HEK293 (cell line): ENCODE results near the gene CARS1.

ENCODE experiments used
- CTCF ChIA-PET: fragments of 350-600 bp; formaldehyde crosslinking; extraction: SDS; loops from one replicate; lab custom pipeline; 2021; ENCODE audit warnings: antibody characterized with exemption; lab: Yijun Ruan, JAX
- POLR2A ChIA-PET: fragments of 300-600 bp; formaldehyde crosslinking; extraction: SDS; loops from one replicate; lab custom pipeline; 2020; ENCODE audit warnings: antibody characterized with exemption, inconsistent platforms; lab: Yijun Ruan, JAX
- H3K27ac ChIP-seq: fragments of 200-500 bp; sonication (Bioruptor generic); 2 replicates; pipeline ENCODE4 v1.5.1; 2014; ENCODE audit warnings: low read depth, low read length, control low read depth, inconsistent platforms; ENCODE audit errors: extremely low read depth
- H3K36me3 ChIP-seq, 2 experiments: fragments of 200-500 bp in 1 of 2; sonication (Bioruptor generic) in 1 of 2; 1 replicate in 1 of 2; 2 replicates in 1 of 2; pipeline ENCODE4 v1.5.1; 2014 to 2017; ENCODE audit warnings: inconsistent platforms in 2 of 2, low read length in 2 of 2; ENCODE audit not compliant: control insufficient read depth in 2 of 2, insufficient read depth in 1 of 2
- H3K4me1 ChIP-seq: fragments of 200-500 bp; sonication (Bioruptor generic); 2 replicates; pipeline ENCODE4 v1.5.1; 2014; ENCODE audit warnings: mild to moderate bottlenecking, low read length, inconsistent platforms; ENCODE audit not compliant: control insufficient read depth, insufficient read depth
- H3K4me3 ChIP-seq: 2 replicates; pipeline ENCODE4 v1.5.1; 2011; ENCODE audit warnings: low read depth, mild to moderate bottlenecking, control low read depth, low read length, moderate library complexity
- H3K9me3 ChIP-seq: fragments of 200-500 bp; sonication (Bioruptor generic); 2 replicates; pipeline ENCODE4 v1.5.1; 2014; ENCODE audit warnings: low read depth, low read length, inconsistent platforms; ENCODE audit not compliant: control insufficient read depth, insufficient read depth
- BCL11B ChIP-seq: fragments of 450-650 bp; formaldehyde crosslinking; IDR thresholded peaks from 2 replicates; pipeline ENCODE4 v1.5.1; 2016; ENCODE audit warnings: low read depth, missing biosample characterization, missing genetic modification characterization
- KLF9 ChIP-seq: fragments of 450-650 bp; formaldehyde crosslinking; IDR thresholded peaks from 2 replicates; pipeline ENCODE4 v1.5.1; 2016; ENCODE audit warnings: missing biosample characterization, missing genetic modification characterization, low read depth
- MZF1 ChIP-seq: fragments of 450-650 bp; formaldehyde crosslinking; IDR thresholded peaks from 2 replicates; pipeline ENCODE4 v1.5.1; 2017; ENCODE audit warnings: missing biosample characterization, missing genetic modification characterization, borderline replicate concordance
- PRDM1 ChIP-seq: fragments of 450-650 bp; formaldehyde crosslinking; IDR thresholded peaks from 2 replicates; pipeline ENCODE4; 2016; ENCODE audit warnings: missing biosample characterization, missing genetic modification characterization
- SP2 ChIP-seq: fragments of 450-650 bp; formaldehyde crosslinking; IDR thresholded peaks from 2 replicates; pipeline ENCODE4 v1.5.1; 2016; ENCODE audit warnings: missing biosample characterization, missing genetic modification characterization
- TRIM28 ChIP-seq: IDR thresholded peaks from 2 replicates; pipeline ENCODE4 v1.6.1; 2011; ENCODE audit warnings: low read length, control low read depth, borderline replicate concordance
- ZBTB48 ChIP-seq: fragments of 450-650 bp; formaldehyde crosslinking; IDR thresholded peaks from 2 replicates; pipeline ENCODE4 v1.5.1; 2016; ENCODE audit warnings: missing biosample characterization, missing genetic modification characterization
- ZEB2 ChIP-seq: fragments of 450-650 bp; formaldehyde crosslinking; IDR thresholded peaks from 2 replicates; pipeline ENCODE4 v1.5.1; 2016; ENCODE audit warnings: missing biosample characterization, missing genetic modification characterization
- ZNF157 ChIP-seq: fragments of 450-650 bp; formaldehyde crosslinking; IDR thresholded peaks from 2 replicates; pipeline ENCODE4 v1.5.1; 2016; ENCODE audit warnings: missing biosample characterization, missing genetic modification characterization
- ZNF19 ChIP-seq: fragments of 450-650 bp; formaldehyde crosslinking; IDR thresholded peaks from 2 replicates; pipeline ENCODE4; 2016; ENCODE audit warnings: missing biosample characterization, missing genetic modification characterization, low read depth
- ZNF2 ChIP-seq: fragments of 450-650 bp; formaldehyde crosslinking; IDR thresholded peaks from 2 replicates; pipeline ENCODE4 v1.5.1; 2016; ENCODE audit warnings: missing biosample characterization, missing genetic modification characterization
- ZNF221 ChIP-seq: fragments of 450-650 bp; formaldehyde crosslinking; IDR thresholded peaks from 2 replicates; pipeline ENCODE4 v1.5.1; 2017; ENCODE audit warnings: missing biosample characterization, missing genetic modification characterization, borderline replicate concordance
- ZNF514 ChIP-seq: fragments of 450-650 bp; formaldehyde crosslinking; IDR thresholded peaks from 2 replicates; pipeline ENCODE4 v1.5.1; 2016; ENCODE audit warnings: missing biosample characterization, missing genetic modification characterization
- ZNF530 ChIP-seq: fragments of 450-650 bp; formaldehyde crosslinking; IDR thresholded peaks from 2 replicates; pipeline ENCODE4 v1.5.1; 2016; ENCODE audit warnings: low read depth, missing biosample characterization, missing genetic modification characterization
- ZNF600 ChIP-seq: fragments of 450-650 bp; formaldehyde crosslinking; IDR thresholded peaks from 2 replicates; pipeline ENCODE4 v1.5.1; 2016; ENCODE audit warnings: missing biosample characterization, missing genetic modification characterization
- ZNF610 ChIP-seq: fragments of 450-650 bp; formaldehyde crosslinking; IDR thresholded peaks from 2 replicates; pipeline ENCODE4 v1.5.1; 2016; ENCODE audit warnings: missing biosample characterization, missing genetic modification characterization, borderline replicate concordance
- ZNF658 ChIP-seq: fragments of 450-650 bp; formaldehyde crosslinking; IDR thresholded peaks from 2 replicates; pipeline ENCODE4; 2016; ENCODE audit warnings: missing biosample characterization, missing genetic modification characterization
- ZNF660 ChIP-seq: fragments of 450-650 bp; IDR thresholded peaks from 2 replicates; pipeline ENCODE4 v1.5.1; 2018; ENCODE audit warnings: missing biosample characterization, mild to moderate bottlenecking, missing genetic modification characterization
- TF ChIP-seq, protein P1 (sequence below): fragments of 450-650 bp; formaldehyde crosslinking; IDR thresholded peaks from 2 replicates; pipeline ENCODE4 v1.5.1; 2016; ENCODE audit warnings: missing biosample characterization, missing genetic modification characterization
- TF ChIP-seq, protein P2 (sequence below): fragments of 450-650 bp; formaldehyde crosslinking; IDR thresholded peaks from 2 replicates; pipeline ENCODE4 v1.5.1; 2016; ENCODE audit warnings: missing biosample characterization, missing genetic modification characterization
- TF ChIP-seq, protein P3 (sequence below): fragments of 450-650 bp; formaldehyde crosslinking; IDR thresholded peaks from 2 replicates; pipeline ENCODE4 v1.5.1; 2017; ENCODE audit warnings: missing biosample characterization, missing genetic modification characterization
- TF ChIP-seq, protein P4 (sequence below): fragments of 450-650 bp; formaldehyde crosslinking; IDR thresholded peaks from 2 replicates; pipeline ENCODE4 v1.5.1; 2016; ENCODE audit warnings: missing biosample characterization, missing genetic modification characterization
- TF ChIP-seq, protein P5 (sequence below): fragments of 450-650 bp; formaldehyde crosslinking; IDR thresholded peaks from 2 replicates; pipeline ENCODE4 v1.5.1; 2016; ENCODE audit warnings: missing biosample characterization, missing genetic modification characterization

The CARS1 gene

DNA sequence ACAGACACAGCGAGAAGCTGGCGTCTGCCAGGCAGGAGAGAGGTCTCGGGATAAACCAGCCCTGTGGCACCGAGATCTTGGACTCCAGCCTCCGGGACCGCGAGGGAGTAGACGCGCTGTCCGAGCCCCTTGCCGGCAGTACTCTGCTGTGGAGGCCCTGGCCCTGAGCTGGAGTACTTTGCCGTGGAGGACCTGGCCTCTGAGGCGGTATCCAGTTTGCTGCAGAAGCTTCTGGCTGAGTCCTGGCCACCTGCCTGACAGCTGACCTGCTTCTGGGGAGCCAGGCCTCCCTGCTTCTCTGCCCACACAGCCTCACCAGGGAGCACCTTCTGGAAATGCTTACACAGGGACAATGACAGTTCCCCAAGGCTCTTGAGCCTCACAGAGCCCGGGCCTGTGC lies 31.6 kb upstream of the CARS1 start (continued):
- TF ChIP-seq ZBTB48 (tag by site-specific recombination): no peak
- TF ChIP-seq PRDM1 (tag by site-specific recombination): no peak
- no peak for TF ChIP-seq ZNF530 (tag by site-specific recombination)
- TF ChIP-seq ZNF600 (tag by site-specific recombination): no peak
- TF ChIP-seq ZNF514 (tag by site-specific recombination): no peak

DNA sequence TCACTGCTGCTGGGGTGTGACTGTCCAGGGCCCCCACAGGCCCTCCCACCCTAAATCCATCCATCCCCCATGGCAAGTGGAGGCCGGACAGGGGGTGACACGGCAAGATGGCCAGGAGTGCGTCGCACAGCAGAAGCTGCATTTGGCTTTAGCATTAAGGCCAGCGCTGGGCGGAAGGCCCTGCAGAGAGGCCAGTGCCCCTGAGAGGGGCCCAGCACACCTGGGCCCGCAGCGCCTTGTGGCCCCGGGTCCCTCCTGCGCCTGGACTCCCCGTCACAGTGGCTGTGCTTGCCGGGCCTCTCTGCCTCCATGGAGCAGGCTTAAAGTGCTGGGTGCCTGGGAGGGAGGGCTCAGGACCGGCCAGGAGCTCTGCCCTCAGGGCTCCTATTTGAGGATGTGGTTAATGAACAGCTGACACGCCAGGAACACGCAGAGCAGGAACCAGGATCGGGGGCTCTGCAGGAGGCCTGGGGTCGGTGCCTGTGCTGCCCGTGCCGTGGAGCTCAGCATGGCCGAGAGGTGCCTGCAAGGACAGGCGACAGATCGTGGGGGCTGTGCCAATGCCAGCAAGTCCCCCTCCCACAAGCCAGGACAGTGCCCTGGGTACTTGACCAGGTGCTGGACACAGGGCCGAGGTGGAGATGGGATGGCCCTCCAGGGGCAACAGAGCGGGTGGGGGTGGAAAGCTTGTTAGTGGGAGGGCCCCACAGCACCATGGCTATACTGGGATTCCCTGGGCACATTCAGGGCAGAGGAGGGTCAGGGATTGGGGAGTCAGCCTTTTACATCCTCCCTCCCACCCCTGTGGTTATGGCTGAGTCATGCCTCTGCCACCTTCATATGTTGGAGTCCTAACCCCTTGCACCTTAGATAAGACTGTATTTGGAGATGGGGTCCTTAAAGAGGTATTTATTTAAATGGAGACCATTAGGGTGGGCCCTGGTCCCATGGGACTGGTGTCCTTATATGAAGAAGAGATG lies 30.9 kb upstream of the CARS1 start:
- Histone ChIP-seq H3K4me3 (no peak overlapping the region), H3K27ac (no peak overlapping the region), H3K36me3 (peaks cover 0 to 7% of the 10 kb centered on the region in 2 experiments; a peak in 1 of 3 replicates), H3K9me3 (no peaks in the 10 kb centered on the region), H3K4me1 (no peaks in the 10 kb centered on the region)
- ChIA-PET CTCF (interaction anchor here (0.7 to 7.3 kb wide), 6 partner anchors 12 to 158 kb away, joined by 3 to 144 read pairs (median 4); no protein-coding TSS in a partner anchor), POLR2A (no interaction called here)
- TF ChIP-seq ZNF19 (tag by site-specific recombination) (no peak), ZNF600 (tag by site-specific recombination) (no peak), BCL11B (no peak), ZNF610 (no peak), MZF1 (tag by site-specific recombination) (no peak), ZNF514 (tag by site-specific recombination) (no peak), ZNF660 (tag by site-specific recombination) (no peak), ZNF658 (tag by site-specific recombination) (no peak), ZNF221 (tag by site-specific recombination) (no peak), SP2 (tag by site-specific recombination) (no peak), TRIM28 (no peak), ZNF2 (tag by site-specific recombination) (no peak), KLF9 (tag by site-specific recombination) (no peak), ZEB2 (tag by site-specific recombination) (no peak), ZNF157 (tag by site-specific recombination) (no peak)
- TF ChIP-seq, protein P1, sequence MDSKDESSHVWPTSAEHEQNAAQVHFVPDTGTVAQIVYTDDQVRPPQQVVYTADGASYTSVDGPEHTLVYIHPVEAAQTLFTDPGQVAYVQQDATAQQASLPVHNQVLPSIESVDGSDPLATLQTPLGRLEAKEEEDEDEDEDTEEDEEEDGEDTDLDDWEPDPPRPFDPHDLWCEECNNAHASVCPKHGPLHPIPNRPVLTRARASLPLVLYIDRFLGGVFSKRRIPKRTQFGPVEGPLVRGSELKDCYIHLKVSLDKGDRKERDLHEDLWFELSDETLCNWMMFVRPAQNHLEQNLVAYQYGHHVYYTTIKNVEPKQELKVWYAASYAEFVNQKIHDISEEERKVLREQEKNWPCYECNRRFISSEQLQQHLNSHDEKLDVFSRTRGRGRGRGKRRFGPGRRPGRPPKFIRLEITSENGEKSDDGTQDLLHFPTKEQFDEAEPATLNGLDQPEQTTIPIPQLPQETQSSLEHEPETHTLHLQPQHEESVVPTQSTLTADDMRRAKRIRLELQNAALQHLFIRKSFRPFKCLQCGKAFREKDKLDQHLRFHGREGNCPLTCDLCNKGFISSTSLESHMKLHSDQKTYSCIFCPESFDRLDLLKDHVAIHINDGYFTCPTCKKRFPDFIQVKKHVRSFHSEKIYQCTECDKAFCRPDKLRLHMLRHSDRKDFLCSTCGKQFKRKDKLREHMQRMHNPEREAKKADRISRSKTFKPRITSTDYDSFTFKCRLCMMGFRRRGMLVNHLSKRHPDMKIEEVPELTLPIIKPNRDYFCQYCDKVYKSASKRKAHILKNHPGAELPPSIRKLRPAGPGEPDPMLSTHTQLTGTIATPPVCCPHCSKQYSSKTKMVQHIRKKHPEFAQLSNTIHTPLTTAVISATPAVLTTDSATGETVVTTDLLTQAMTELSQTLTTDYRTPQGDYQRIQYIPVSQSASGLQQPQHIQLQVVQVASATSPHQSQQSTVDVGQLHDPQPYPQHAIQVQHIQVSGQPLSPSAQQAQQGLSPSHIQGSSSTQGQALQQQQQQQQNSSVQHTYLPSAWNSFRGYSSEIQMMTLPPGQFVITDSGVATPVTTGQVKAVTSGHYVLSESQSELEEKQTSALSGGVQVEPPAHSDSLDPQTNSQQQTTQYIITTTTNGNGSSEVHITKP: no peak
- TF ChIP-seq, protein P2, sequence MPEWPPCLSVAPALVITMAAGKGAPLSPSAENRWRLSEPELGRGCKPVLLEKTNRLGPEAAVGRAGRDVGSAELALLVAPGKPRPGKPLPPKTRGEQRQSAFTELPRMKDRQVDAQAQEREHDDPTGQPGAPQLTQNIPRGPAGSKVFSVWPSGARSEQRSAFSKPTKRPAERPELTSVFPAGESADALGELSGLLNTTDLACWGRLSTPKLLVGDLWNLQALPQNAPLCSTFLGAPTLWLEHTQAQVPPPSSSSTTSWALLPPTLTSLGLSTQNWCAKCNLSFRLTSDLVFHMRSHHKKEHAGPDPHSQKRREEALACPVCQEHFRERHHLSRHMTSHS (tag by site-specific recombination): no peak
- TF ChIP-seq, protein P3, sequence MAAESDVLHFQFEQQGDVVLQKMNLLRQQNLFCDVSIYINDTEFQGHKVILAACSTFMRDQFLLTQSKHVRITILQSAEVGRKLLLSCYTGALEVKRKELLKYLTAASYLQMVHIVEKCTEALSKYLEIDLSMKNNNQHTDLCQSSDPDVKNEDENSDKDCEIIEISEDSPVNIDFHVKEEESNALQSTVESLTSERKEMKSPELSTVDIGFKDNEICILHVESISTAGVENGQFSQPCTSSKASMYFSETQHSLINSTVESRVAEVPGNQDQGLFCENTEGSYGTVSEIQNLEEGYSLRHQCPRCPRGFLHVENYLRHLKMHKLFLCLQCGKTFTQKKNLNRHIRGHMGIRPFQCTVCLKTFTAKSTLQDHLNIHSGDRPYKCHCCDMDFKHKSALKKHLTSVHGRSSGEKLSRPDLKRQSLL (tag by site-specific recombination): no peak
- TF ChIP-seq, protein P4, sequence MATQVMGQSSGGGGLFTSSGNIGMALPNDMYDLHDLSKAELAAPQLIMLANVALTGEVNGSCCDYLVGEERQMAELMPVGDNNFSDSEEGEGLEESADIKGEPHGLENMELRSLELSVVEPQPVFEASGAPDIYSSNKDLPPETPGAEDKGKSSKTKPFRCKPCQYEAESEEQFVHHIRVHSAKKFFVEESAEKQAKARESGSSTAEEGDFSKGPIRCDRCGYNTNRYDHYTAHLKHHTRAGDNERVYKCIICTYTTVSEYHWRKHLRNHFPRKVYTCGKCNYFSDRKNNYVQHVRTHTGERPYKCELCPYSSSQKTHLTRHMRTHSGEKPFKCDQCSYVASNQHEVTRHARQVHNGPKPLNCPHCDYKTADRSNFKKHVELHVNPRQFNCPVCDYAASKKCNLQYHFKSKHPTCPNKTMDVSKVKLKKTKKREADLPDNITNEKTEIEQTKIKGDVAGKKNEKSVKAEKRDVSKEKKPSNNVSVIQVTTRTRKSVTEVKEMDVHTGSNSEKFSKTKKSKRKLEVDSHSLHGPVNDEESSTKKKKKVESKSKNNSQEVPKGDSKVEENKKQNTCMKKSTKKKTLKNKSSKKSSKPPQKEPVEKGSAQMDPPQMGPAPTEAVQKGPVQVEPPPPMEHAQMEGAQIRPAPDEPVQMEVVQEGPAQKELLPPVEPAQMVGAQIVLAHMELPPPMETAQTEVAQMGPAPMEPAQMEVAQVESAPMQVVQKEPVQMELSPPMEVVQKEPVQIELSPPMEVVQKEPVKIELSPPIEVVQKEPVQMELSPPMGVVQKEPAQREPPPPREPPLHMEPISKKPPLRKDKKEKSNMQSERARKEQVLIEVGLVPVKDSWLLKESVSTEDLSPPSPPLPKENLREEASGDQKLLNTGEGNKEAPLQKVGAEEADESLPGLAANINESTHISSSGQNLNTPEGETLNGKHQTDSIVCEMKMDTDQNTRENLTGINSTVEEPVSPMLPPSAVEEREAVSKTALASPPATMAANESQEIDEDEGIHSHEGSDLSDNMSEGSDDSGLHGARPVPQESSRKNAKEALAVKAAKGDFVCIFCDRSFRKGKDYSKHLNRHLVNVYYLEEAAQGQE (tag by site-specific recombination): no peak
- TF ChIP-seq, protein P5, sequence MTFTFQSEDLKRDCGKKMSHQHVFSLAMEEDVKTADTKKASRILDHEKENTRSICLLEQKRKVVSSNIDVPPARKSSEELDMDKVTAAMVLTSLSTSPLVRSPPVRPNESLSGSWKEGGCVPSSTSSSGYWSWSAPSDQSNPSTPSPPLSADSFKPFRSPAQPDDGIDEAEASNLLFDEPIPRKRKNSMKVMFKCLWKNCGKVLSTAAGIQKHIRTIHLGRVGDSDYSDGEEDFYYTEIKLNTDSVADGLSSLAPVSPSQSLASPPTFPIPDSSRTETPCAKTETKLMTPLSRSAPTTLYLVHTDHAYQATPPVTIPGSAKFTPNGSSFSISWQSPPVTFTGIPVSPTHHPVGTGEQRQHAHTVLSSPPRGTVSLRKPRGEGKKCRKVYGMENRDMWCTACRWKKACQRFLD (tag by site-specific recombination): no peak
